Measurements from ENCODE around the gene UBE3B.
A peak's percentile ranks its signal among the peaks of the same experiment; 100 is the strongest.

The UBE3B gene

DNA sequence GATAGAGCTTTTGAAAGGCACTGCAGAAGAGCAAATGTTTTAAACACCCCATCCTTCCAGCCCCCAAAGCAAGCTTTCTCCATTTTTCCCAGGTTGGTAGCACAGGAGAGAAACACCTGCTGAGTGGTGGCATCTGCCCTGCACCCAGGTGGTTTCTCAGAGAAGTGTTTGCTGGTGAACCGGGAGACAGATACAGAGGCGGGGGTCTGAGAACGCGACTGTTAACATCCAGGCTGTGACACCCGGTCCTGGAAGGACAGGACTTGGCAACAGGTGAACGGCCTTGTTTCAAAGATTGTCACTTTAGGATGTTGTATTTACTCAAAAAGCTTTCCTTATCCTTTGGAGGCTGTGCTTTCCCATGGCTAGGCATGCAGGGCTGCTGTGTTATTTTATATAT, 77.3 kb downstream of the UBE3B start:
- no peak for DNase-seq

DNA sequence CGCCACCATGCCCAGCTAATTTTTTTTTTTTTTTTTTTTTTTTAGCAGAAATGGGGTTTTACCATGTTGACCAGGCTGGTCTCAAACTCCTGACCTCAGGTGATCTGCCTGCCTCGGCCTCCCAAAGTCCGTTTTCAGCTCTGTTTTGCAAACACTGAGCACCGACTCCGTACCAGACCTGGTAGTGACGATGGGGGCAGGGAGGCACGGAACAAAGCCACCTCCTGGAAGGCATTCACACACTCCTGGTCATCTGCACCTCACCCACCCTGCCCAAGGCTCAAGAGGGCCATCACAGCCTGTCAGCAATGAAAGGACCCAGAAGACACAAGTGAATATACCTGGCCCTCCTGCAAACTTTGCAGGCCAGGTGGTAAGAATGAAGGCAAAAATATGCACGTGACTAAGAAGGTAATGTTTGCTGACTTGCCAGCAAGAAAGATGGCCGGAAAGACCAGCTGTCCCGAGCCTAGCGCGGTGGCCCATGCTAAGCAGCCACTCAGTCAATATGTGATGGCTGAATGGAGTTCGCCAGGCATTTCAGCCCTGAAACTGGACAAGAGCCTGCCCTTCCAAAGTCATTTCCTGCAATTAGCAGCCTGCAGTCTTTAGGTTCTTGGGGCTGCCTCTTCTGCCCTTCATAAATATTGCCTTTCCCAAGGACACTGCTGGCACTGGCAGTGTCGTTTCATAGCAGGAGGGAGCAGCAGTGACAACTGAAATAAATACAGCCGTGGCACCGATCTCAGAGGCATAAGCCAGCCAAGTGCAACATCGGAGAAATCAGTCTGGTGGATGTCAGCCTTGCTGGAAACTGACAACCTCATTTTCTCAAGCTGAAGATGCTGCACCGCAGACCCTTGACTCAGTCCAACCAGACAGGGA, 78.2 kb downstream of the UBE3B start:
- DNase-seq = no peak

DNA sequence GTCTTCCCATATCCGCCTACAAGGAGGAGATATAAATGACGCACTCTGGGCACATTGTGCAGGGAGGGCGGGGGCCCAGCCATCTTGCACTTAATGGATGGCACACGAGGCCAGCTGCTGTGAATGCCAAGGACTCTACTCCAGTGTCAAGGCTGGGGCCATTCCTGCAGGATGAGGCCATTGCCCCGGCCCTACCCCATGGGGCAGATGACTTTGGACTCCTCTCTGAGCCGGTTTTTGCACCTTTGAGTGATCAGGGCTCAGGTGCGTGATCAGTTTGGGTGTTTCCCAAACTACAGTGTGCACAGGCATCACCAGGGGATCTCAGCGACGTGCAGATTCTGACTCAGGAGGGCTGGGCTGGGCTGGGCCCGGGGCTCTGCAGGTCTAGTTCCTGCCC, 79.8 kb downstream of the UBE3B start:
- DNase-seq = no peak

DNA sequence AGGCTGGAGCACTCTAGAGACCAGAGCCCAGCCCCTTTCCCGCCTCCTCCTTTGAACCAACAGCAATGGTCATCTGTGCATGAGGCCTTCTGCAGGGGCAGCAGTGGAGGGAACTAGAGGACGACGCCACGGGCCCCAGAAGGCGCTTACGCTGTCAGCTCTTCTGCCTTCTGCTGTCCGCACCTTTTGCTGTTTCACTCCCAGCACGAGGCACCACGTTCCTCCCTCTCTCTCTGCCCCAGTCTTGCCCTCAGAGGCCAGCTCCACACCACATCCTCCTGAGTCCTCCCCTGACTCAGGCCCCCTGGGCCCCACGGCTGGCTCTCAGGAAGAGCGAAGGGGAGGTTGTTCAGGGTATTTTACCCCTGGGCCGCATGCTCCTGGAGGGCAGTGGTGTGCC, 80.4 kb downstream of the UBE3B start:
- no peak for DNase-seq

DNA sequence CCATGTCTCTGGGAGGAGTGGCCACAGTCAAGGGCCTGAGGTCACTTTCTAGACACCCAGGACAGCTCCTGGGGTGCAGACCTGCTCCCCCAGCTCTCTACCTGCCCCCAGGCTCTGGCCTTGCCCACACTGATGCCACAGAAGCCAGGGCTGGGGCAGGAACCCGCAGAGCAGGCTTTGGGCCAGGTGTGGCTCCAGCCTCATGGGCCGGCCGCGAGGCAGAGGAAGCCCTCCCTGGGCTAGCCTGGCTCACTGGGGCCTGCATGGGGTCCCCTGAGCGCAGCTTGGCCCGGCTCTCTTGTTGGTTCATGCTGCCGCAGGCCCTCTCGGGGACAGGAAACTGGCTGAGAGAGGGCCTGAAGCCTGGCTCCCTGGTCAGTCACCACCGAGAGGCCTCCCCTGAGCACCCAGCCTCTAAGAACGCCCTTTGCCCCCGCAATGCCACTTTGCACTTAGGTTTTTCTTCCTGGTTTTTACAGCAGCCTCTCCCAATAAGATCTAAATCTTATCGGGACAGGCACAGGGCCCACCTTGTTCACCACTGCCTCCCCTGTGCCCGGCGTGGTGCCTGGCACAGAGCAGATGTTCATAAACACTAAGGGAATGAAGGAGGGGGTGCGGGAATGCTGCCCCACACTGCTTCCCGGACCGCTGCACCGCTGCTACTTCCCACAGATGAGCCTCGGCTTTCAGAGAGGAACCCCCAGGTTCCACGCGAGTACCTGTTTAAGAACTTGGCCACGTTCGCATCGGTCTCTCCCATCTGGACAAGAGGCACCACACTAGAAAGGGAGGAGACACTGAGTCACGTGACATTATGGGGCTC, 81.2 kb downstream of the UBE3B start:
- no peak for DNase-seq

DNA sequence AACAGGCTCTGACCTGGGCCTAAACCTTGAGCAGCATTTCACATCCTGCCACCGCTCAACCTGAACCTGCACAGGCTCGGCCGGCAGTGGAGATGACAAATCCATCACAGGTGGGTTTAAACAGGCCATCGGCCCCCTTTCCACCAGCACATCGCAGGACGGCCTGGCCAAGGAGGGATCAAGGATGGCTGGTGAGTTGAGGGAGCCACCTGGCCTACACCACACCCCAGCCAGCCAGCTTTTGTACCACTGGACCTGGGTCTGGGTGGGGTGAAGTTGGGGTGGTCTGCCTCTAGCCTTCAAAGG, 81.7 kb downstream of the UBE3B start:
- DNase-seq = no peak

DNA sequence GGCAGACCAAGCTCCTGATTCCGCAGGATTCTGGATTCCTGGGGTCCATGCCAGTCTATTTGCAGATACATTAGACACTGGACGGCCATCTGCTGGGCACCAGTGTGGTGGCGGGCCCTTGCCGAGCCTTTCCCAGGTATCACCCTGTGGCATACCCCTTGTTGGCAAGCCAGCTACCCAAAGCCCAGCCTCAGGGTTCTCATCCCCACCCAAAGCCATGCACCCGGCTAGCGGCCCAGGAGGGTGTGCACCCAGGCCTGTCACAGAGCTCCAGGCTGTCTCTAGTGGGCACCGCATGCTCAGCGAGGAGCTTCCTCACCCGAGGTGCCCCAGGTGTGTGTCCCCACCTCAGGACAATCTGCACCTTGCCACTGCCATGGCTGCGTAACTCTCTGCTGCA, 82.2 kb downstream of the UBE3B start:
- DNase-seq = no peak

DNA sequence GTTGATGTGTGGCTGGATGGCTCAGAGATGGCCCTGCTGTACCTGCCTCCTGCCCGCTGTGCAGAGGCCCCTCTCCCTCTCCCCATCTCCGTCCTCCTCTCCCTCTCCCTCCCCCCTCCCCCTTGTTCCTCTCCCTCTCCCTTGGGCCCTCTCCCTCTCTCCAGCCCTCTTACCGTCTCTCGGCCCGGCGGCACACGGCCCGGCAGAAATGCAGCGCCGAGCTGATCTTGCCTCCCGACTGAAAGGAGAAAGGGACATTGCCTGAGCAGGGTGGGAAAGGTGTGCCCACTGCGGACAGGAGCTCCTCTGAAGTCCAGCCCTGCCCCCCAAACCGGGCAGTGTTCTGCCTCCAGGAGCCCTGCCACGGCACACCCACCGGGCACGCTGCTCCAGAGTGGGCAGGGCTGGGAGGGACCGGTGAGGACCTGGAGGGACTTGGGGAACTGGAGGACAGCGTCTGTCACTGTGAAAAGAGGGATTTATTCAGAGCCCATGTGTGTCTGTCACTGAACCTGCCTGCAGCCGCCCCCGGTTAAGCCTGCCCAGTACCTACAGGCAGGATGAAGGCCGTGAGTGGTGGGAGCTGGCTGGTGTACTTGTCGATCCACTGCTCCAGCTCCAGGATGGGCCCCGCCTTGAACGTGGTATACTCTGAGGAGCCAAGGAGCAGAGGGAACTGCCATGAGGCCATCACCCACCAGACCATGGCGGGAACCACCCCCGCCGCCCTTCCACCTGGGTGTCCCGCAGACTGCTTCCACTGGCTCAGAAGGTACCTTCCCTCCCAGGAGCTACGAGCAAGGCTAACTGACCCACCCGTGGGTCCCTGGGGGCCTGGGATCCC, 83.7 kb downstream of the UBE3B start:
- no peak for DNase-seq

DNA sequence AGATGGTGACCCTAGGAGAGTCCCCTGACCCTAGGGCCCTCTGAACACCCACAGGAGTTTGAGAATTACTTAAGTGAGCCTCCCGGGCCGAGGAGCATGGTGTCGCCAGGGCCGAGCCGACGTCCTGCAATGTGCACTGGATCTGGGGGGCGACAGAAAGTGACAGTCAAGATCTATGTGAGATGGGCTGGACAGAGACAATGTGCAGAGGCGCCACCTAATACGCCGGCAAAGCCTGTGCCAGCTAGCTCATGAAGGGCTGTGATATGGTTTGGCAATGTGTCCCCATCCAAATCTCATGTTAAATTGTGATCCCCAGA, 84.2 kb downstream of the UBE3B start:
- no peak for DNase-seq

DNA sequence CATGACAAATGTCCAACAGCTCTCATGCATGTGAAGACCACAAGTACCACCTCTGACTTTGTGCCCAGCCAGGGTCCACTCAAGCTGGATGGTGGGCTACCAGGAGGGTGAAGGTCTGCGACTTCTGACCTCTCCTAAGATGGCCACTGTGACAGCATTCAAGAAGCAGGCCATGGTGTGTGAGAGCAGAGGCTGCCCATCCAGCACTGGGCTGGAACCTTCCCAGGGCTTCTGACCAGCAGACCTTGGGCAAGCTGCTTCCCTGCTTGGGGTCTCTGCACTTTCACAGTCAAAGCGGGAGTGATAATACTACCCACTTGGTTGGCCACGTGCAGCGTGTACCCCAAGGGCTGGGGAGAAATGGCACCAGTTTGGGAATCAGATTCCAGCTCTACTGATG, 85.4 kb downstream of the UBE3B start:
- no peak for DNase-seq

DNA sequence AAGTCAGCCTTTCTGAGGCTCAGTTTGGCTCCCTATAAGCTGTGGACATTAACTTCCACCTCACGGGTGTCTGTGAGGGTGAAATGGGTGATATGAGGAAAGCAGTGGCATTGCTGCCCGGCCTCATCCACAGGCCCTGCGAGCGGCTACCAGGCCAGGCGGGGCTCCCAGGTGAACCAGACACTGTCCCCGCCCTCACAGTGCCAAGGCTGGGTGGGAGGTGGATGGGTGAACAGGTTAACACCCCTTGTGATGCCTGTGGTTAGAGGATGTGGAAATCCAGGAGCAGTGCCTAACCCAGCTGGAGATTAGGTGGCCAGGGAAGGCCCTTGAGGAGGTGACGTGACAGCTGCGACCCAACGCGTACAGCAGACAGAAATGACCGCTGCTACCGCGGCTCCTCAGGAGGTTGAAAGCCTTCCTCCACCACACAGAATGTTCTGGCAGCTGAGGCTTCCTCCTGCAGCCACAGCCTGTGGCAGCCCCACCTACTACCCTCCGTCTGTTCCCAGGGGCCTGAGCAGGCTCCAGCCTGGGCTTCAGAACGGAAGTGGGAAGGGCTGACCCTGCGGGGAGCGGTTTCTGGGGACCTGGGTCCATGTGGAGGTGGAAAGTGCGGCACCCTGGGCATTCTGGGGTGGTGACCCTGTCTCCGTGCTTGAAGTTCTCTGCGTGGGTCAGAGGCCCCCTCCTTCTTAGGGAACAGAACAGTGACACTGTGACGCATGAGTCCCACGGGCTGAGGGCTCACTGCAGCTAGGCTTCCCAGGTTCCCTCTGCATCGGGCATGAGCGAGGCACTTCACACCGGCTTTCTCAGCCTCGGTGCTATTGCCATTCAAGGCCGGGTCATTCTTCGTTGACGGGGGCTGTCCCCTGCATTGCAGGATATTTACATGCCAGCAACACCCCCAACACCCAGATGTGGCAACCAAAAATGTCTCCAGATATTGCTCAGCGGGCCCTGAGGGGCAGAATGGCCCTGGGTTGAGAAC, 86.2 kb downstream of the UBE3B start:
- DNase-seq = no peak

DNA sequence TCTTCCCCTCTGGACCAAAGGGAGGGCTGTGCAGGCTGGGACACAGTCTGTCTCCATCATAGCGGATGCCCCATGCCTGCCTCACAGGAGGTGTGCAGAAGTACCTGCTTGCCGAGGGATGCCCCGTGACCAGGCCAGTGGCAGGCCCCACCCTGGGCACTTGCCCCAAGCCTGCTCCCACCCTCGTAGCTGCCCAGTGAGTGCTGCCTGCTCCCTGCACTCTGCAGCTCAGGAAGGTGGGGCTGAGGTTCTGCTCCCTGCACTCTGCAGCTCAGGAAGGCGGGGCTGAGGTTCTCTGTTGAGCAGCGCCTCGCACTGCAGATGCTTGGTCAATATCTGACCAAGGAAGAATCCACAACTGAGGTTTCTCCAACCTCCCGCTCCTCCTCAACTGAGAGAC, 89.0 kb downstream of the UBE3B start:
- no peak for DNase-seq

DNA sequence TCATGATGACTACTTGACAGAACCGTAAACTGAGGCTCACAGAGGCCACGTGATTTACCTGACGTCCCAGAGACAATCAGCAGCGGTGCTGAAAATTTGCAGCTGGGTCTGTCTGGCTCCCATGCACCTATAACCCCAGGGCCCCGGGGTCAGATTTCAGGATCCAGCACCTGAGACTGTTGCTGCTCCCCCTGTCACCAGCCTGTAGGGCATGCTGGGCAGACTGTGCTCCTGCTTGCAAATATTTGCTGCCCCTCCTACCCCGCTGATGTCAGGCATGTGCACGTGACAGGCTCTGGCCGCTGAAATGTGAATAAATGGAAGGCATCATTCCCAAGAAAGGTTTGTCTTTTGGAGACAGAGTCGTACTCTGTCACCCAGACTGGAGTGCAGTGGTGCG, 89.9 kb downstream of the UBE3B start:
- no peak for DNase-seq

DNA sequence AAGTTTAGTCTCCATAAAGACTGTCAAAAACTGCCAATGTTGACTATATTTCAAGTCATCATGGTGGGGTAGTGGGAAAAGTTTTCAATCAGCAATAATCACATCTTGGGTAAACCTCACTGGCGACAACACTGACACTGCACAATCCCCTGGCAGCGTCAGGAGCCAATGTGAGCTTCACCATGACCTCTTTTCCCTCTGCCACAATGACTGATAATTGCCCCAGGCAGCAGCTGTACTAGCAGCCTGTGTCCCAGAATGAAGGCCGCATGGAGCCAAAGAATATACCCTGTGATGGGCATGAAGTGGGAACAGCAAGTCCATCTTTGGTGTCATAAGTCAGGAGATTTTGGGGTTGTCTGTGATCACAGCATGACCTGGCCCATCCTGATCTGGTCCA, 90.5 kb downstream of the UBE3B start:
- no peak for DNase-seq

DNA sequence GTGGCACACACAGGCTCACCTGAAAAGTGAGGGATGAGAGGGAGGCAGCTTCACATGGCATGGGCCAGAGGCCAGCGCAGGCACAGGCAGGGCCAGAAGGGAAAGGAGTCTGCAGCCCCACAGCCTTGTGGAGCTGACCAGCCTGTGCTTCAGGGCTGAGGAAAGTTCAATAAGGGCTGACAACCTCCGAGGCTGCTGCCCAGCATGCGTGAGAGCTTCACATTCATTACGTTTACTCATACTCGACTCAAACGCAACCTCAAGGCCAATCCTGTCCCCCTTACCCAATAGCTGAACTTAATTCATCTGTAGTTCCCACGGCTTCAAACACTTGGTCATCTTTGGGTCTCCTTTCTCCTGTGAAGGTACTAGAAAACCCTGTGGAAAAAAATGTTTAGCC, 91.1 kb downstream of the UBE3B start:
- no peak for DNase-seq

DNA sequence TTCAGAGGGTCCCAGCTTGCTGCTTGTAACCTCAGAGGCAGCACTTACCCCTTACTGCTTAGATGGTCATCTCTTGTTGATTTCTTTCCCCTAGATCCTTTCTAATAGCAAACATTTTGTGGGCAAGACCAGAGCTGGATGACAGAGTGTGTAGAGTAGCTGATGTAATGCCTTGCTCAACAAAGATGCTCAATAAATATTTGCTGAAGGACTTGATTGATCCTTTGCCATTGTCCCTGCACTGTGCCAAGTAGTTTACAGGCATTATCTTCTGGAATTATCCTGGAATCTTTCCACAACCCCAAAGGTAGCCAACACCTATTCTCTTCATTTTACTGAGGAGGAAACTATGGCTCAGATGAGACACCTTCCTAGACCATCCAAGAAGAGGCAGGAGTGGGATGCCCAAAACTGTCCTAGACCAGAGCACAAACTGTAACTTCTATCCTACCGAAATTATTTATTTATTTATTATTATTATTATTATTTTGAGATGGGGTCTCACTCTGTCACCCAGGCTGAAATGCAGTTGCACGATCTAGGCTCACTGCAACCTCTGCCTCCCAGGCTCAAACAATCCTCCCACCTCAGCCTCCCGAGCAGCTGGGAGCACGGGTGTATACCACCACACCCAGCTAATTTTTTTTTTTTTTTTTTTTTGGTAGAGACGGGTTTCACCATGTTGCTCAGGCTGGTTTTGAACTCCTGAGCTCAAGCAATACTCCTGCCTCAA, 94.5 kb downstream of the UBE3B start:
- DNase-seq = no peak

DNA sequence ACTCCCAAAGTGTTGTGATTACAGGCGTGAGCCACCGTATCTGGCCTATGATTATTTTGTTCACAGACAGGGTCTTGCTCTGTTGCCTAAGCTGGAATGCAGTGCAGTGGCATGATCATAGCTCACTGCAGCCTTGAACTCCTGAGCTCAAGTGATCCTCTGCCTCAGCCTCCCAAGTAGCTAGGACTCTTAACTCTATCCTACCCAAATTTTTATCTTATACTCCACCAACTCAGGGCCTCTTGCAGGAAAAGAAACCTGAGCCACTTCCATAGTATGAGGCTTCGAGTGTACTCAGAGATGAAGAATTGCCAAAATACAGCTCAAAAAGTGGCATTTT, 95.0 kb downstream of the UBE3B start:
- no peak for DNase-seq

DNA sequence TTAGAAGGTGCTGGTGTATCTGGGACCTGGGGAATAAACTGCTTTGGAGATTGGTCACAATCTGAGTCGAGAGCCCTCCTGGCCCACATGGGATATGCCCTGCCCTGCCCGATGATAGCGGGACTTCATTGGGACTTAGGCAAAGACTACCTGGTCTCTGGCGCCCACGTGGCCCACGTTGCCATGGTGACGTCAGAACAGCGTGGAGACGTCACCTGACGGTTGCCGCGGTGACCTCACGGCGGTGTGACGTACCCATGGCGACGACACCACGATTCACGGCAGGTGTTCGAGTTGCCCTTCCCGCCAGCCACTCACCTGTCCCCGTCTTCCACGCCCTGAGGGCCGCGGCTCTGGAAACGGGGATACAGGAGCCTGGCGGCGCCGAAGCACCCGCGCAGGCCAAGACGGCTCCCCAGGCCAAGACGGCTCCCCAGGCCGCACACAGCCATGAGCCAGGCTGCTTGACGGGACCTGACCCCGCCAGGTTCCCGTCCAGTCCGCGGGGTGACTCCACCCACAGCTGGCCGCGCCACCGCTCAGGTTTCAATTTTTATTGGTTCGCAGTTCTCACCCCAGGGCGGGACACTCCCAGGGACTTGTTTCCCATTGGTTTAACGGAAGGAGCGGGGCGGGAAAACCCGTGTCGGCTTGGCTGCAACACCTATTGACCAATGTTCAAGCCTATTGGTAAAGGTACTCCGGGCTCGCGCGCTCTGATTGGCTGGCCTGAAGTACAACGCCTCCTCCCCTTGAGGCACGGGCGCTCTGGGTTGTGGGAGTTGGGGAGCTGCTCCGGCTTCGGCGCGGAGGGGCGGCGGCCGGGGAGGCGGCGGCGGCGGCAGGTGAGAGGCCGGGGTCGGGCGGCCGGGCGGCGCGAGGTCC, 95.8 kb downstream of the UBE3B start, which contains the start of the genes MMAB and MVK:
Gene MMAB (minus strand): TSS at position 476 of the 885 bp plus-strand sequence. CDS start 24 bp downstream, at position 452.
Gene MVK (plus strand): TSS at position 766 of the 885 bp plus-strand sequence. CDS start 1,029 bp downstream, outside the sequence.
- DNase-seq = peak; percentile 100

DNA sequence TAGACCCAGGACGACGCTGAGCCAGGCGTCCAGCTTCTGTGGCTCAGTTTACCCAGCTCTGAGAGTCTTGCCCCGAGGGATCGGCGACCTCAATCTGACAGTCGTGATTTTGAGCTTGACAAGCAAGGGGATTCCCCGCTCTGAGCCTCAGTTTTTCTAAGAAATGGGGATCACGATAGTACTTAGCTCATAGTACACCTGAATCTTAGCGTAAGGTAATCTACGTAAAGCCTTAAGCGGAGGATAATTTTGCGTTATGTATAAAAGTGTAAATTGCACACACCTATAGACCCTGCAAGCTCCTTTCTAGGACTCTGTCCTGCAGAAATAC, 96.4 kb downstream of the UBE3B start:
- DNase-seq = no peak

DNA sequence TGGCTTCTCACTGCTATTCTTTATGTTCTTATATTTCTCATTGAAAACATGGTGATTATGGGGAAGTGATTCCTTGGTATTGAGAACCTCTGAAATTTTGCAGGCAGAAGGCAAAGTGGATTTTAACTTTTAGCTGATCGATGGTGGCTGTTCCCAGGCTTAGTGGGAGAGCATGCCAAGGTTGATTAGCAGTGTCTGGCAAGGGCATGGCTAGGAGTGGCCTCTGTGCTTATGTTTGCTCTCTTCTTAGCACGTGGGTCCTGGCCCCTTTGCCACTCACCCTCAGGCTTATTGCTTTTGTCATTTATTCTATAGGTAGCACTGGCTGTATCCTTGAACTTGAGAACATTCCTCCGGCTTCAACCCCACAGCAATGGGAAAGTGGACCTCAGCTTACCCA, 98.2 kb downstream of the UBE3B start:
- DNase-seq = no peak

DNA sequence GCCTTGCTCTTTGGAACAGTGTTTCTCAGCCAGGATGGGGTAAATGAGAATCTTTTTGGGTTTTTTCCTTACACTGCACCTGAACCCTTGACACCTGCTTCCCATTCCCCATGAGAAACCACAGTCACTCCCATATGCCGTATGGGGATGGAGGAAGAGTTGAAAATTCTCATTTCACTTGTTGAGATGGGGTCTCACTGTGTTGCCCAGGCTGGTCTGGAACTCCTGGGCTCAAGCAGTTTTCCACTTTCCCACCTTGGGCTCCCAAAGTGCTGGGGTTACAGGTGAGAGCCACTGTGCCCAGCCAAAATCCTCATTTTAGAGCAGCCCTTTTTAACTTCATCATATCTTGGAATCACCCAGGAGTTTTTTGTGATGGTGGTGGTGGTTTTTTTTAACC, 99.9 kb downstream of the UBE3B start:
- DNase-seq = no peak
